IPS-NIHi7 (cell line): Measurements from ENCODE around the gene NFE2L2.
"Not testable (repeated sequence)": the region's sequence is repeated elsewhere in the genome, so short reads cannot be mapped to it uniquely, and the experiment has no call there.

ENCODE experiments used
- DNase-seq: peaks from one replicate; pipeline ENCODE4 v3.0.0; 2012; ENCODE audit warnings: mixed read lengths; ENCODE audit errors: extremely low spot score

The NFE2L2 gene

GRCh38 chr2:177237932-177238331 lies 26.6 kb downstream of the NFE2L2 start:
- no peak for DNase-seq

GRCh38 chr2:177235855-177236437 lies 28.6 kb downstream of the NFE2L2 start:
- no peak for DNase-seq

GRCh38 chr2:177234267-177234666 lies 30.3 kb downstream of the NFE2L2 start:
- DNase-seq = no peak

GRCh38 chr2:177232098-177232704 lies 32.3 kb downstream of the NFE2L2 start:
- DNase-seq = no peak

GRCh38 chr2:177231270-177231669 lies 33.3 kb downstream of the NFE2L2 start:
- no peak for DNase-seq

- no peak for DNase-seq
Observed at GRCh38 chr2:177229442-177230242, 34.9 kb downstream of the NFE2L2 start.

GRCh38 chr2:177225965-177226360 lies 38.6 kb downstream of the NFE2L2 start:
- DNase-seq = no peak

GRCh38 chr2:177223436-177223835 lies 41.1 kb downstream of the NFE2L2 start:
- DNase-seq = not testable (repeated sequence)

- no peak for DNase-seq
Observed at GRCh38 chr2:177221970-177222369, 42.6 kb downstream of the NFE2L2 start.

- DNase-seq = no peak
Observed at GRCh38 chr2:177221534-177221933, 43.0 kb downstream of the NFE2L2 start.

- DNase-seq = not testable (repeated sequence)
Observed at GRCh38 chr2:177219787-177220186, 44.7 kb downstream of the NFE2L2 start.

GRCh38 chr2:177217247-177217843 lies 47.2 kb downstream of the NFE2L2 start:
- no peak for DNase-seq

- DNase-seq = peak; percentile 85
Observed at GRCh38 chr2:177212891-177213856, 51.4 kb downstream of the NFE2L2 start.

- peak; percentile 99 for DNase-seq
Observed at GRCh38 chr2:177212106-177212890, 52.2 kb downstream of the NFE2L2 start, which contains the start of gene HNRNPA3. Gene HNRNPA3, plus strand, starts transcription at chr2:177212794. Its CDS starts 6 bp downstream, at chr2:177212800.

GRCh38 chr2:177211576-177212105 lies 52.9 kb downstream of the NFE2L2 start:
- DNase-seq = no peak

GRCh38 chr2:177211169-177211568 lies 53.4 kb downstream of the NFE2L2 start:
- DNase-seq = no peak

GRCh38 chr2:177207101-177207500 lies 57.4 kb downstream of the NFE2L2 start:
- DNase-seq = no peak

GRCh38 chr2:177204417-177204816 lies 60.1 kb downstream of the NFE2L2 start:
- no peak for DNase-seq

- DNase-seq = no peak
Observed at GRCh38 chr2:177201919-177202346, 62.6 kb downstream of the NFE2L2 start.

- DNase-seq = not testable (repeated sequence)
Observed at GRCh38 chr2:177200419-177200818, 64.1 kb downstream of the NFE2L2 start.
